CD4-positive, CD25-positive, alpha-beta regulatory T cell (primary cell): Measurements from ENCODE around the gene KLK10. TPM values are rescaled to one million over a fixed set of nuclear protein-coding genes. Genes with fewer than 3 reads are reported as not detected.

Experiments used
- ATAC-seq, 2 donors: fragments of 150-1000 bp; cut with Tn5 transposase; one replicate each; pipeline ENCODE4 v1.10.0; 2021; ENCODE audit warnings: low read depth in 2 of 2, moderate number of reproducible peaks in 2 of 2, moderate library complexity in 1 of 2
- DNase-seq, 3 donors: peaks; one replicate each; pipeline versions ENCODE4 v3.0.0 to v3.0.0-alpha.2; 2012 to 2022; ENCODE audit warnings: mixed read lengths in 1 of 3
- H3K27ac ChIP-seq: one replicate; pipeline ENCODE4 v1.7.0; 2013; ENCODE audit warnings: mild to moderate bottlenecking, low read length; ENCODE audit not compliant: insufficient read depth, poor library complexity, severe bottlenecking
- H3K27me3 ChIP-seq: one replicate; pipeline ENCODE4 v1.7.0; 2013; ENCODE audit warnings: low read length; ENCODE audit not compliant: control insufficient read depth, insufficient read depth
- H3K36me3 ChIP-seq: one replicate; pipeline ENCODE4 v1.7.0; 2013; ENCODE audit warnings: mild to moderate bottlenecking, low read length, moderate library complexity; ENCODE audit not compliant: control insufficient read depth, insufficient read depth
- H3K4me1 ChIP-seq: 2 replicates; pipeline ENCODE4 v1.7.0; 2013; ENCODE audit warnings: mild to moderate bottlenecking, low read length; ENCODE audit not compliant: insufficient read depth, control insufficient read depth, poor library complexity, severe bottlenecking
- H3K4me3 ChIP-seq: one replicate; pipeline ENCODE4 v1.7.0; 2013; ENCODE audit warnings: low read depth, mild to moderate bottlenecking, low read length, moderate library complexity
- H3K9me3 ChIP-seq, 2 experiments: 1 replicate in 1 of 2; 2 replicates in 1 of 2; pipeline ENCODE4 v1.7.0; 2013; ENCODE audit warnings: low read length in 2 of 2, mild to moderate bottlenecking in 1 of 2, moderate library complexity in 1 of 2; ENCODE audit not compliant: control insufficient read depth in 2 of 2
- H3K27ac Mint-ChIP-seq, 3 donors: one replicate each; pipeline ENCODE4 v1.8.0; 2020 to 2022; ENCODE audit warnings: mild to moderate bottlenecking in 3 of 3, mixed read lengths in 3 of 3, moderate library complexity in 2 of 3
- H3K27me3 Mint-ChIP-seq: one replicate; pipeline ENCODE4 v1.8.0; 2022; ENCODE audit warnings: mild to moderate bottlenecking, mixed read lengths
- H3K36me3 Mint-ChIP-seq: one replicate; pipeline ENCODE4 v1.8.0; 2020; ENCODE audit warnings: mixed read lengths
- H3K4me1 Mint-ChIP-seq, 4 donors: one replicate each; pipeline ENCODE4 v1.8.0; 2020 to 2022; ENCODE audit warnings: mixed read lengths in 4 of 4, mild to moderate bottlenecking in 1 of 4
- H3K4me3 Mint-ChIP-seq, 4 donors: one replicate each; pipeline ENCODE4 v1.8.0; 2020 to 2022; ENCODE audit warnings: mild to moderate bottlenecking in 4 of 4, mixed read lengths in 4 of 4, moderate library complexity in 3 of 4
- H3K9me3 Mint-ChIP-seq, 7 donors: one replicate each; pipeline ENCODE4 v1.8.0; 2020 to 2022; ENCODE audit warnings: mixed read lengths in 7 of 7, mild to moderate bottlenecking in 3 of 7, moderate library complexity in 2 of 7
- polyA plus RNA-seq, 4 donors: library from polyadenylated mRNA; unstranded; fragments of 300-500 nt; fragmentation: Illumina TruSeq; gene quantifications; one replicate each; pipeline ENCODE4 v1.2.3, GENCODE V29; 2021
- total RNA-seq: library from RNA; stranded (reverse); gene quantifications from one replicate; pipeline ENCODE4 v1.2.3, GENCODE V29; 2022

KLK10 gene
- total and polyA plus RNA-seq, 5 donors from 2014 or later = not detected

GRCh38 chr19:51059715-51060114 lies 40.2 kb upstream of the KLK10 start:
- Histone ChIP-seq H3K9me3 (no peaks in the 10 kb centered on the region), H3K27me3 (peaks cover 17% of the 10 kb centered on the region), H3K36me3 (no peaks in the 10 kb centered on the region), H3K4me3 (no peak overlapping the region), H3K4me1 (no peaks in the 10 kb centered on the region), H3K27ac (no peak overlapping the region)
- Mint-ChIP-seq H3K27me3 (peaks cover 22% of the 10 kb centered on the region), H3K27ac (no peak overlapping the region), H3K36me3 (peaks cover 3% of the 10 kb centered on the region), H3K4me1 (peaks cover 0 to 3% (median 0%) of the 10 kb centered on the region in 4 donors), H3K9me3 (peaks cover 0 to 4% (median 0%) of the 10 kb centered on the region in 7 donors), H3K4me3 (no peak overlapping the region)
- DNase-seq (no peak), ATAC-seq (no peak)

DNA sequence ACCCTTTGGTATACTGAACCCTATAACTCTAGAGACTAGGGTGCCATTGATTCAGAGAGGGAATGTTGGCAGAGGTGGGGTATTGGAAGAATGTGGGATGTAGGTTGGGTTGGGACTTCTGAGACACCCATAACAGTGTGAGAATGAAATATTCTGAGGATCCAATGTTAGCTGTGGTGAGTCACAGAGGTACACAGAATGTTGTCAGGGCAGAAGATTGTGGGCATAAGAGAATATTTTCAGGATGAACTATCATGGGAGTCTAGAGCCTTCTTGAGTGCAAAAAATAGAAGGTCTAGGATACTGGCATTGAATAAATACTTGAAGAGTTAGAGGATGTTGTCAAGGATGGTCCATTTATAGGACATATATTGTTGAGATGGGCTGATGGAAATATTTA lies 36.4 kb upstream of the KLK10 start:
- Mint-ChIP-seq H3K27ac (no peak overlapping the region), H3K9me3 (peaks cover 0 to 6% (median 0%) of the 10 kb centered on the region in 7 donors), H3K27me3 (peaks cover 13% of the 10 kb centered on the region), H3K36me3 (no peaks in the 10 kb centered on the region), H3K4me3 (no peak overlapping the region), H3K4me1 (no peaks in the 10 kb centered on the region)
- Histone ChIP-seq H3K4me1 (no peaks in the 10 kb centered on the region), H3K9me3 (no peaks in the 10 kb centered on the region), H3K36me3 (no peaks in the 10 kb centered on the region), H3K4me3 (no peak overlapping the region), H3K27me3 (peaks cover 7% of the 10 kb centered on the region), H3K27ac (no peak overlapping the region)
- DNase-seq (no peak), ATAC-seq (no peak)

DNA sequence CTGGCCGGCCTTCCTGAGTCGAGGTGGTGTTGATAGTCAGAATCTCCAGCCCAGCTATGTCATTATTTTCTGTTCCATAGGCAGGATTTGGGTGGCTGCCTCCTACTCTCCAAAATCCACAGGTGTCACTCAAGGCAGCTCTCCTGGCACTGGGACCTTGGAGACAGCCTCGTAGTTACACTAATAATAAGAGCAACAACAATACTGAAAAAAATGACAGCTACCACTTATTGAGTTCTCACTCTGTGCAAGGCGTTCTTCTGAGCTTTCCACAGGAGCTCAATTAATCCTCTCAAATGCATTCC lies 27.5 kb upstream of the KLK10 start:
- ATAC-seq = no peak

DNA sequence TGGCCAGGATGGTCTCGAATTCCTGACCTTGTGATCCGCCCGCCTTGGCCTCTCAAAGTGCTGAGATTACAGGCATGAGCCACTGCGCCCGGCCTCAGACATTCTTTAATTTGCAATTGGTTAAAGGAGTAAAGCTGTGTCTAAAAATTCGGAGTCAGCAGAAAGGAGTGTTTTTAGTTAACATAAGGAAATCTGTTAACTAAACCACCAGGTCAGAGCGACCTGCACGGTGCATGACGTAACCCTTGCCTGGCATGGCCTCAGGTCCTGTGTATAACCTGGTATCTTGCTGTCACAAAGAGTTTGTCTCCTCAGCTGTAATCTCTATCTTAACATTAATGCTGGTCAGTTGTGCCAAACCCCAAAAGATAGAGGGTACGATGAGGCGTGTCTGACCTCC lies 24.8 kb upstream of the KLK10 start:
- no peak overlapping the region for H3K4me3 Mint-ChIP-seq
- Histone ChIP-seq H3K27me3 (no peaks in the 10 kb centered on the region), H3K9me3 (no peaks in the 10 kb centered on the region), H3K4me1 (no peaks in the 10 kb centered on the region), H3K27ac (no peak overlapping the region), H3K36me3 (no peaks in the 10 kb centered on the region), H3K4me3 (no peak overlapping the region)
- ATAC-seq (no peak), DNase-seq (no peak)
- H3K9me3 Mint-ChIP-seq = peaks cover 0 to 3% (median 0%) of the 10 kb centered on the region in 7 donors
- H3K36me3 Mint-ChIP-seq = peaks cover 5% of the 10 kb centered on the region
- no peaks in the 10 kb centered on the region for H3K4me1 Mint-ChIP-seq
- H3K27me3 Mint-ChIP-seq = no peaks in the 10 kb centered on the region
- no peak overlapping the region for H3K27ac Mint-ChIP-seq

More for the DNA sequence above, 27.5 kb upstream of the KLK10 start:
- Histone ChIP-seq H3K36me3 (no peaks in the 10 kb centered on the region), H3K4me3 (no peak overlapping the region), H3K4me1 (no peaks in the 10 kb centered on the region), H3K27ac (no peak overlapping the region), H3K9me3 (peaks cover 0 to 4% of the 10 kb centered on the region in 2 experiments), H3K27me3 (peaks cover 2% of the 10 kb centered on the region)
- no peak overlapping the region for H3K4me3 Mint-ChIP-seq
- no peak overlapping the region for H3K27ac Mint-ChIP-seq
- H3K36me3 Mint-ChIP-seq = peaks cover 5% of the 10 kb centered on the region
- H3K27me3 Mint-ChIP-seq = peaks cover 4% of the 10 kb centered on the region
- no peak for DNase-seq
- no peaks in the 10 kb centered on the region for H3K4me1 Mint-ChIP-seq
- peaks cover 0 to 5% (median 0%) of the 10 kb centered on the region in 7 donors for H3K9me3 Mint-ChIP-seq

DNA sequence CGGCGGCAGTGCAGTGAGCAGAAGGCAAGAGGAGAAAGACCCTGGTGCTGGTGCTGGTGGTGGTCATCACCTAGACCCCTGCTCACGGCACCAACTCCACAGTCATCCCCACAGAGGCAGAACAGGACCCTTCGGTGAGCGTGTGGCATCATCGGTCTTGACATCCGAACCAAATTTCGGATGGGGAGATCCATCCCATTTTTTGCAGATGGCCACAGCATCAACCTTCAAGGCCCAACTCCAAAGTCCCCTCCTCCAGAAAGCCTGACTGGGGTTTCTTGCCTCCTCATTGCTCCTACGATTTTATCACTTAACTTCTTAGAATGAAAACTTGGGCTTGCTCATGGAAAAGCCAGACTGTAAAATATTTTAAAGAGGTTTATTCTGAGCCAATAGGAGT lies 24.0 kb upstream of the KLK10 start:
- DNase-seq (no peak), ATAC-seq (no peak)
- no peak overlapping the region for H3K27ac Mint-ChIP-seq
- Histone ChIP-seq H3K27me3 (no peaks in the 10 kb centered on the region), H3K36me3 (no peaks in the 10 kb centered on the region), H3K9me3 (no peaks in the 10 kb centered on the region), H3K4me1 (no peaks in the 10 kb centered on the region), H3K27ac (no peak overlapping the region), H3K4me3 (no peak overlapping the region)
- H3K4me1 Mint-ChIP-seq = no peaks in the 10 kb centered on the region
- H3K9me3 Mint-ChIP-seq = peaks cover 0 to 1% (median 0%) of the 10 kb centered on the region in 7 donors
- H3K27me3 Mint-ChIP-seq = no peaks in the 10 kb centered on the region
- H3K36me3 Mint-ChIP-seq = no peaks in the 10 kb centered on the region
- H3K4me3 Mint-ChIP-seq = no peak overlapping the region

DNA sequence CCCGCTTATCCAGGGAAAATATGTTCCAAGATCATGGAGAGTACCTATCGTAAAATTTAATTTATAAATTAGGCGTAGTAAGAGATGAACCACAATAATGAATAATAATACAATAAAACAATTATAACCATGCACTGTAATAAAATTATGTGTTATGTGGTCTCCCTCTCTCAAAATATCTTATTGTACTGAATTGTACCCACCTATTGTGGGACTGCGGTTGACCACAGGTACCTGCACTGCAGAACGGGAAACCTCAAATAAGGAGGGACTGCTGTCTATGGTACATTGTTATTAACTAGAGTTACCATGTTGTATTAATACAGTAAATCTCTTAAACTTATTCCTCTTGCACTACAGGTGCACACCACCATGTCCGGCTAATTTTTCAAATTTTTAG lies 20.6 kb upstream of the KLK10 start:
- Mint-ChIP-seq H3K4me1 (no peaks in the 10 kb centered on the region), H3K27ac (no peak overlapping the region), H3K36me3 (no peaks in the 10 kb centered on the region), H3K9me3 (peaks cover 0 to 1% (median 0%) of the 10 kb centered on the region in 7 donors), H3K27me3 (peaks cover 6% of the 10 kb centered on the region), H3K4me3 (no peak overlapping the region)
- Histone ChIP-seq H3K4me1 (no peaks in the 10 kb centered on the region), H3K27me3 (no peaks in the 10 kb centered on the region), H3K4me3 (no peak overlapping the region), H3K36me3 (no peaks in the 10 kb centered on the region), H3K9me3 (no peaks in the 10 kb centered on the region), H3K27ac (no peak overlapping the region)
- DNase-seq (no peak), ATAC-seq (no peak)

GRCh38 chr19:51036519-51036918 lies 17.0 kb upstream of the KLK10 start:
- H3K4me1 ChIP-seq = no peaks in the 10 kb centered on the region
- H3K36me3 Mint-ChIP-seq = no peaks in the 10 kb centered on the region
- no peaks in the 10 kb centered on the region for H3K36me3 ChIP-seq
- H3K4me1 Mint-ChIP-seq = no peaks in the 10 kb centered on the region
- H3K27me3 ChIP-seq = no peaks in the 10 kb centered on the region
- H3K4me3 ChIP-seq = no peak overlapping the region
- no peaks in the 10 kb centered on the region for H3K9me3 ChIP-seq
- H3K27me3 Mint-ChIP-seq = peaks cover 11% of the 10 kb centered on the region
- DNase-seq (no peak), ATAC-seq (no peak)
- no peak overlapping the region for H3K27ac ChIP-seq
- H3K9me3 Mint-ChIP-seq = peaks cover 0 to 4% (median 0%) of the 10 kb centered on the region in 7 donors
- H3K4me3 Mint-ChIP-seq = no peak overlapping the region
- H3K27ac Mint-ChIP-seq = no peak overlapping the region

DNA sequence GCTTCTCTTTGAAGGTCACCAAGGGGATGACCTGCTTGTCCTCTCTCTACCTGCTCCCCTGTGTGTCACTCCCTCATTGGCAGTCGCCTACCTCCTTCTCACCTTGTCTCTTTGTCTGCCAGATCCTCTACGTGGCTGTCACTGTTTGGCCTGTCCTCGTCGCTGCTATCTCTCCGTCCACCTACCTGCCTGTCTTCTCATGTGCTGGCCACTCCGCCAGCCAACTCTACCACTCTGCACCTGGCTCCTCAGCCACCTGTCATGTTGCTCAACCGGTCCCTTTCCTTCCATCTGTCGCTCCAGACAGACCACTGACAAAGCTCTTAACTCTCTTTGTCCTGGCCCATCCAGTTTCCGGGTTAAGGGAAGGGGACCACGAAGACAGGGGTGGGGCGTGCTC lies 15.2 kb upstream of the KLK10 start, which contains the start of gene KLK12:
Gene KLK12 (minus strand): TSS at position 299 of the 400 bp plus-strand sequence. CDS start 381 bp downstream, outside the sequence.
- peaks cover 15% of the 10 kb centered on the region for H3K27me3 Mint-ChIP-seq
- Histone ChIP-seq H3K4me3 (no peak within 1 kb of the TSS), H3K36me3 (no peaks in the 10 kb centered on the region), H3K27ac (no peak within 1 kb of the TSS), H3K4me1 (no peaks in the 10 kb centered on the region), H3K27me3 (no peaks in the 10 kb centered on the region), H3K9me3 (no peaks in the 10 kb centered on the region)
- no peak within 1 kb of the TSS for H3K4me3 Mint-ChIP-seq
- DNase-seq (no peak), ATAC-seq (no peak)
- no peak within 1 kb of the TSS for H3K27ac Mint-ChIP-seq
- H3K36me3 Mint-ChIP-seq = no peaks in the 10 kb centered on the region
- H3K9me3 Mint-ChIP-seq = peaks cover 0 to 4% (median 0%) of the 10 kb centered on the region in 7 donors
- H3K4me1 Mint-ChIP-seq = no peaks in the 10 kb centered on the region
